ENCODE results near the gene VAMP2.

- TF ChIP-seq, protein P1, sequence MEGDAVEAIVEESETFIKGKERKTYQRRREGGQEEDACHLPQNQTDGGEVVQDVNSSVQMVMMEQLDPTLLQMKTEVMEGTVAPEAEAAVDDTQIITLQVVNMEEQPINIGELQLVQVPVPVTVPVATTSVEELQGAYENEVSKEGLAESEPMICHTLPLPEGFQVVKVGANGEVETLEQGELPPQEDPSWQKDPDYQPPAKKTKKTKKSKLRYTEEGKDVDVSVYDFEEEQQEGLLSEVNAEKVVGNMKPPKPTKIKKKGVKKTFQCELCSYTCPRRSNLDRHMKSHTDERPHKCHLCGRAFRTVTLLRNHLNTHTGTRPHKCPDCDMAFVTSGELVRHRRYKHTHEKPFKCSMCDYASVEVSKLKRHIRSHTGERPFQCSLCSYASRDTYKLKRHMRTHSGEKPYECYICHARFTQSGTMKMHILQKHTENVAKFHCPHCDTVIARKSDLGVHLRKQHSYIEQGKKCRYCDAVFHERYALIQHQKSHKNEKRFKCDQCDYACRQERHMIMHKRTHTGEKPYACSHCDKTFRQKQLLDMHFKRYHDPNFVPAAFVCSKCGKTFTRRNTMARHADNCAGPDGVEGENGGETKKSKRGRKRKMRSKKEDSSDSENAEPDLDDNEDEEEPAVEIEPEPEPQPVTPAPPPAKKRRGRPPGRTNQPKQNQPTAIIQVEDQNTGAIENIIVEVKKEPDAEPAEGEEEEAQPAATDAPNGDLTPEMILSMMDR (tag by site-specific recombination; IDR thresholded peaks at IDR 0.05) = no peak
- TF ChIP-seq, protein P2, sequence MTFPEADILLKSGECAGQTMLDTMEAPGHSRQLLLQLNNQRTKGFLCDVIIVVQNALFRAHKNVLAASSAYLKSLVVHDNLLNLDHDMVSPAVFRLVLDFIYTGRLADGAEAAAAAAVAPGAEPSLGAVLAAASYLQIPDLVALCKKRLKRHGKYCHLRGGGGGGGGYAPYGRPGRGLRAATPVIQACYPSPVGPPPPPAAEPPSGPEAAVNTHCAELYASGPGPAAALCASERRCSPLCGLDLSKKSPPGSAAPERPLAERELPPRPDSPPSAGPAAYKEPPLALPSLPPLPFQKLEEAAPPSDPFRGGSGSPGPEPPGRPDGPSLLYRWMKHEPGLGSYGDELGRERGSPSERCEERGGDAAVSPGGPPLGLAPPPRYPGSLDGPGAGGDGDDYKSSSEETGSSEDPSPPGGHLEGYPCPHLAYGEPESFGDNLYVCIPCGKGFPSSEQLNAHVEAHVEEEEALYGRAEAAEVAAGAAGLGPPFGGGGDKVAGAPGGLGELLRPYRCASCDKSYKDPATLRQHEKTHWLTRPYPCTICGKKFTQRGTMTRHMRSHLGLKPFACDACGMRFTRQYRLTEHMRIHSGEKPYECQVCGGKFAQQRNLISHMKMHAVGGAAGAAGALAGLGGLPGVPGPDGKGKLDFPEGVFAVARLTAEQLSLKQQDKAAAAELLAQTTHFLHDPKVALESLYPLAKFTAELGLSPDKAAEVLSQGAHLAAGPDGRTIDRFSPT (tag by site-specific recombination; IDR thresholded peaks at IDR 0.05) = no peak
Measured at GRCh38 chr17:8142158-8142886, 20.4 kb downstream of the VAMP2 start.

All from HEK293 (cell line).